ENCODE measurements around the gene COX7A2. TPM values are rescaled to one million over a fixed set of nuclear protein-coding genes. Genes with fewer than 3 reads are reported as not detected.

Gene COX7A2
- total RNA-seq, 6 experiments from 2014 or later: 473 to 536 (median 489) TPM

- TF ChIP-seq CTCF (IDR thresholded peaks at IDR 0.05): no peak
These were observed 31.5 kb downstream of the COX7A2 start for GRCh38 chr6:75211920-75212590.

GRCh38 chr6:75210885-75211739 is 32.5 kb downstream of the COX7A2 start:
- Mint-ChIP-seq H3K27ac (no peak overlapping the region), H3K36me3 (ENCODE audit: low read depth) (no peaks in the 10 kb centered on the region), H3K4me3 (no peak overlapping the region), H3K9me3 (no peaks in the 10 kb centered on the region), H3K27me3 (ENCODE audit: insufficient read depth) (peaks cover 5% of the 10 kb centered on the region; the same call in 1 of the 2 replicates), H3K4me1 (ENCODE audit: low read depth) (peaks cover 45% of the 10 kb centered on the region)
- peak; percentile 95 for TF ChIP-seq CTCF (IDR thresholded peaks at IDR 0.05)
- DNase-seq: peak; percentile 67

More at GRCh38 chr6:75211920-75212590, 31.5 kb downstream of the COX7A2 start:
- H3K9me3 Mint-ChIP-seq: no peaks in the 10 kb centered on the region
- peaks cover 5% of the 10 kb centered on the region; the same call in 1 of the 2 replicates for H3K27me3 Mint-ChIP-seq (ENCODE audit: insufficient read depth)
- no peak overlapping the region for H3K4me3 Mint-ChIP-seq
- H3K36me3 Mint-ChIP-seq (ENCODE audit: low read depth): no peaks in the 10 kb centered on the region
- DNase-seq: no peak
- H3K27ac Mint-ChIP-seq: no peak overlapping the region
- peaks cover 40% of the 10 kb centered on the region for H3K4me1 Mint-ChIP-seq (ENCODE audit: low read depth)

GRCh38 chr6:75209184-75209723 is 34.3 kb downstream of the COX7A2 start:
- H3K36me3 Mint-ChIP-seq (ENCODE audit: low read depth): peaks cover 12% of the 10 kb centered on the region
- no peaks in the 10 kb centered on the region for H3K9me3 Mint-ChIP-seq
- H3K4me3 Mint-ChIP-seq: no peak overlapping the region; the same call in 1 of the 2 replicates
- no peak overlapping the region for H3K27ac Mint-ChIP-seq
- peak; percentile 46 for TF ChIP-seq CTCF (IDR thresholded peaks at IDR 0.05)
- DNase-seq: no peak
- peaks cover 12% of the 10 kb centered on the region for H3K27me3 Mint-ChIP-seq (ENCODE audit: insufficient read depth)
- H3K4me1 Mint-ChIP-seq (ENCODE audit: low read depth): peaks cover 45% of the 10 kb centered on the region

- TF ChIP-seq CTCF (IDR thresholded peaks at IDR 0.05): peak; percentile 94
- Mint-ChIP-seq H3K4me1 (ENCODE audit: low read depth) (peaks cover 51% of the 10 kb centered on the region), H3K4me3 (peak overlapping the region; percentile 100), H3K9me3 (no peaks in the 10 kb centered on the region), H3K27me3 (ENCODE audit: insufficient read depth) (peaks cover 16% of the 10 kb centered on the region), H3K36me3 (ENCODE audit: low read depth) (peaks cover 17% of the 10 kb centered on the region), H3K27ac (peak overlapping the region; percentile 98)
- DNase-seq: peak; percentile 80
These were observed 35.1 kb downstream of the COX7A2 start for GRCh38 chr6:75208298-75209183.
